ENCODE data around the gene USO1. TPM values are rescaled to one million over a fixed set of nuclear protein-coding genes. Genes with fewer than 3 reads are reported as not detected.
"Not testable (repeated sequence)": the region's sequence is repeated elsewhere in the genome, so short reads cannot be mapped to it uniquely, and the experiment has no call there.

USO1 gene
- total RNA-seq, 1 experiment from 2014 or later: 65.0 TPM

- in situ Hi-C loops (cut with HindIII; ENCODE audit: low sequenced_read_pairs): no loop called here
- DNase-seq (ENCODE audit: low spot score): no peak
These were observed 96.8 kb downstream of the USO1 start for GRCh38 chr4:75821216-75821615.

DNA sequence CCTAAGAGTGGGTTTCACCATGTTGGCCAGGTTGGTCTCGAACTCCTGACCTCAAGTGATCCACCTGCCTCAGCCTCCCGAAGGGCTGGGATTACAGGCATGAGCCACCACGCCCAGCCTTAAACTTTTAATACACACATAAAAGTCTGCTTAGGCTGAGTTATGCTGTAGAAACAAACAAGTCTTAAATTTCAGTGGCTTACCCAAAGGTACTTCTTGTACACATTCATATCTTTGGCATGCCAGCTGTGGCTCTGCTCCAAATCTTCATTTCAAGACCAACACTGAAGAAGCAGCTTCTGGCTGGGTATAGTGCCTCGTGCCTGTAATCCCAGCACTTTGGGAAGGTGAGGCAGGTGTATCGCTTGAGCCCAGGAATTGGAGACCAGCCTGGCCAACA lies 97.6 kb downstream of the USO1 start:
- in situ Hi-C loops (cut with HindIII; ENCODE audit: low sequenced_read_pairs): no loop called here
- no peak for DNase-seq (ENCODE audit: low spot score)

- no peak for DNase-seq (ENCODE audit: low spot score)
- in situ Hi-C loops (cut with HindIII; ENCODE audit: low sequenced_read_pairs): no loop called here
These were observed 98.0 kb downstream of the USO1 start for GRCh38 chr4:75822416-75822815.

- in situ Hi-C loops (cut with HindIII; ENCODE audit: low sequenced_read_pairs): no loop called here
- no peak for DNase-seq (ENCODE audit: low spot score)
These were observed 99.4 kb downstream of the USO1 start for GRCh38 chr4:75823812-75824211.

- DNase-seq (ENCODE audit: low spot score): no peak
- in situ Hi-C loops (cut with HindIII; ENCODE audit: low sequenced_read_pairs): no loop called here
These were observed 106.5 kb downstream of the USO1 start for GRCh38 chr4:75830906-75831305.

- in situ Hi-C loops (cut with HindIII; ENCODE audit: low sequenced_read_pairs): no loop called here
- no peak for DNase-seq (ENCODE audit: low spot score)
These were observed 107.6 kb downstream of the USO1 start for GRCh38 chr4:75831856-75832405.

DNA sequence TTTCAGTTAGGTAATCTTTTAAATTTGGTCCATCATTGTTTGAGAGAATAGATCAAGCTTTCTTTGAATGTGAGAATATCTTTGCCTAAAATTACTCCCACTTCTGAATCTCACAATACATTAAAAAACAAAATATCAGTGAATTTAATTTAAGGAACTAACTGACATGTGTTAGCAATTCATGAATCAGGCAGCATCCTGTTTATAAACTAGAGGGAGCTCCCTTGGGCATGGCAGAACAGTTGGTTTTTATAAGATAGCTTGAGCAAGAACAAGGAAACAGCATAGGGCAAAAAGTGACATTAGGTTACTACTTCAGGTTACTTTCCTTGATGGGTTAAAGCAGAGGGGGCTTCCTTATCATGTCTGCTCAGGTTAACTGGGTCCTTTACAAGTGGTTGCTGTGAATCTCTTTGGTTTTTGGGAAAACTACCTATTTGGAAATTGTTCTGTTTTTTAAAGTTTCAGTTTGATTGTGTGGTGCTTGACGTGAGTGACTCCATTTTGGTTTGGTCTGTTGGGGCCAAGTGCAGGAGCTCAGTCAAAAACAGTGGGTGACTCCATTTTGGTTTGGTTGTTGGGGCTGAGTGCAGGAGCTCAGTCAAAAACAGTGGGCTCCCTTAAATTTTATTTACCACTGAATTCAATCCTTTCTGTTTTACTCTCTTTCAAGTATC lies 109.9 kb downstream of the USO1 start:
- in situ Hi-C loops (cut with HindIII; ENCODE audit: low sequenced_read_pairs): no loop called here
- no peak for DNase-seq (ENCODE audit: low spot score)

DNA sequence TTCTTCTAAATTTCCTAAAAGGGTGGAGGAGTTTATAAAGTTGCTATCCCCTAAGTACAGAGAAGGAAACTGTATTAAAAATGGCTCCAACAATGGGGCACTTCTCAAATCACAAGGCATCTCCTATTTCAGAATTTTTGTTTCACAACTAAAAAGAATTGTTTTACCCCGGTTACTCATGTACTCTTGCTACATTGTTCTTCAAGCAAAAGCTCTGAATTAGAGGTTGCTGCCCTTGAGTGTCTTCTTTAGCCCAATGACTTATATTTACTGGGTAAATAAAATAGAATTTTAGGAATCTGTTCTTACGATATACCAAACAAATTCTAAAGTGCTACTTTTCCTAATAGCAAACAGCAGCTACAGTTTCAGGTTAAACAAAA lies 110.4 kb downstream of the USO1 start:
- DNase-seq (ENCODE audit: low spot score): no peak
- in situ Hi-C loops (cut with HindIII; ENCODE audit: low sequenced_read_pairs): no loop called here

DNA sequence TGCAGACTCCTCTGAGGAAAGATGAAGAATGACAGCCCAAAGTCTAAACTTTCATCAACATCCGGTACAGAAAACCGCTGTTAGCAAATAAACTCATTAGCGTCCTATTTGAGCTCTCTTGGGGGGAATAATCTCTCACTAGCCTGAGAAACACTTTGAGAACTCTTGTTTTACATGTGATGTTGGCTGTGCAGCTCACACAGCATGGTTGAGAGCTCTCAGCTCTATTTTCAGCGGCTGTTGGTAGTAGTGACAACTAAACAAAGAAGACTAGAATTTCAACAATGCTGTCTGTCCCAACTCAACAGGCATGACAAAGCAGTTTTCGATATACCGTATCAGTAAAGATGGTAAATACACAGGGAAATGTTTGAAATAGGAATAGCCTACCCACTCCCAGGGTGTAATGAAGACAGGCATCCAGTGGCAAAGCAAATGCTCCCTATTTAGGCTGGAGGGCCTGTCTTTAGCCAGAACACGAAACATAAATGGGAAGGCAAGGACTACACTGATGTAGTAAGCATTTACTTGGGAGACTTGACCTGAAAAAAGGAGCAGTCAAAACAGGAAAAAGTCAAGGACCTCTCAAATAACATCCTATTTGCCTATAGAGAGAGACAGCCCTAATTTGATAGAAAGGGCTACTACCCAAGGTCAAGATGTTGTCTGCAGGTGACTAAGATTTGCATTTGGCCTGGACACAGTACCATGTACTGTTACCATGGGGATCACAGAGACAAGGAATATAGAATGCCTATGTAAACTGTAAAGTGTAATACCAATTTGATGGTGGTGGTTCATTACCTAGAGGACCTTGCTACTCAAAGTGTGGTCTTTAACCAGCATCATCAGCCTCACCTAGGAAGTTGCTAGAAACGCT lies 117.5 kb downstream of the USO1 start:
- DNase-seq (ENCODE audit: low spot score): no peak
- in situ Hi-C loops (cut with HindIII; ENCODE audit: low sequenced_read_pairs): no loop called here

DNA sequence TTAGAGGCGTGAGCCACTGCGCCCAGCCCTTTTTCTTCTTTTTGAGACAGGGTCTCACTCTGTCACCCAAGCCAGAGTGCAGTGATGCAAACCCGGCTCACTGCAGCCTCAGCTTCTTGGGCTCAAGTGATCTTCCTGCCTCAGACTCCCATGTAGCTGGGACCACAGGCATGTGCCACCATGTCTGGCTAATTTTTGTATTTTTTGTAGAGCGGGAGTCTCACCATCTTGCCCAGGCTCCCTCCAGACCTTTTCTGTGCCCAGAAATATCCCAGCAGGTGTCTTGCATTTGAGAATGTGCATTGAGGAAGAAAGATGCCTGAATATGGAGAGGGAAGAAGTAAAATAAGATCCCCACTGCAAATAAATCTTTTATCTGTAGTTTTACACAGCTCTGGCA lies 119.2 kb downstream of the USO1 start:
- no peak for DNase-seq (ENCODE audit: low spot score)
- in situ Hi-C loops (cut with HindIII; ENCODE audit: low sequenced_read_pairs): no loop called here

- in situ Hi-C loops (cut with HindIII; ENCODE audit: low sequenced_read_pairs): no loop called here
- no peak for DNase-seq (ENCODE audit: low spot score)
These were observed 119.8 kb downstream of the USO1 start for GRCh38 chr4:75844151-75844662.

- DNase-seq (ENCODE audit: low spot score): no peak
- in situ Hi-C loops (cut with HindIII; ENCODE audit: low sequenced_read_pairs): no loop called here
These were observed 121.6 kb downstream of the USO1 start for GRCh38 chr4:75845992-75846391.

GRCh38 chr4:75848171-75848760 lies 123.9 kb downstream of the USO1 start:
- DNase-seq (ENCODE audit: low spot score): peak; percentile 70
- in situ Hi-C loops (cut with HindIII; ENCODE audit: low sequenced_read_pairs): not testable (repeated sequence)

GRCh38 chr4:75848891-75849290 lies 124.5 kb downstream of the USO1 start:
- in situ Hi-C loops (cut with HindIII; ENCODE audit: low sequenced_read_pairs): no loop called here
- DNase-seq (ENCODE audit: low spot score): no peak

GRCh38 chr4:75849461-75849860 lies 125.1 kb downstream of the USO1 start:
- in situ Hi-C loops (cut with HindIII; ENCODE audit: low sequenced_read_pairs): no loop called here
- no peak for DNase-seq (ENCODE audit: low spot score)

- in situ Hi-C loops (cut with HindIII; ENCODE audit: low sequenced_read_pairs): no loop called here
- no peak for DNase-seq (ENCODE audit: low spot score)
These were observed 134.3 kb downstream of the USO1 start for GRCh38 chr4:75858721-75859120.

DNA sequence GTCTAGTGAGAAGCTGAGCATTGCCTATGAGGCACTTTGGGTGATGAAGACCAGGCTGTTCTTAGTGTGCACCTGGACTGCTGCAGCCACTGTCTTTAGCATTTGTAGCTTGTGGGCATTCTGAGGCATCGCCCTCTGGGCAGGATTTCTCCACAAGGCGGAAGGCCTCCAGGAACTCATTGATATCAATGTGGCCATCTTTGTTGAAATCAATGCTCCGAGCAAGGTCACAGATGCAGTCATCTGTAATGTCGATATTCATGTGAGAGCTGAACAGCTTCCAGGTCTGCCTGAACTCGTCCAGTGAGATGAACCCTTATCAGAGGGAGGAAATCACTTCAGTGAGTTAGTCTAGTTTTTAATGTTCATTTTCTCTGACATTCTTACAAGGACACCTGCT lies 136.2 kb downstream of the USO1 start:
- in situ Hi-C loops (cut with HindIII; ENCODE audit: low sequenced_read_pairs): no loop called here
- no peak for DNase-seq (ENCODE audit: low spot score)

All from G401 (cell line).